AG08396 (cell line): Measurements from ENCODE around the gene RAB1B.
"Not testable (repeated sequence)": the region's sequence is repeated elsewhere in the genome, so short reads cannot be mapped to it uniquely, and the experiment has no call there.

Source experiments
- DNase-seq: peaks from one replicate; pipeline ENCODE4 v3.0.0; 2012; ENCODE audit warnings: low spot score, mixed read lengths

The RAB1B gene

GRCh38 chr11:66239998-66240780 is 28.2 kb upstream of the RAB1B start:
- no peak for DNase-seq

GRCh38 chr11:66240781-66241136 is 27.7 kb upstream of the RAB1B start:
- no peak for DNase-seq

- DNase-seq, result no peak
Observed at GRCh38 chr11:66242095-66242765, 26.2 kb upstream of the RAB1B start.

DNA sequence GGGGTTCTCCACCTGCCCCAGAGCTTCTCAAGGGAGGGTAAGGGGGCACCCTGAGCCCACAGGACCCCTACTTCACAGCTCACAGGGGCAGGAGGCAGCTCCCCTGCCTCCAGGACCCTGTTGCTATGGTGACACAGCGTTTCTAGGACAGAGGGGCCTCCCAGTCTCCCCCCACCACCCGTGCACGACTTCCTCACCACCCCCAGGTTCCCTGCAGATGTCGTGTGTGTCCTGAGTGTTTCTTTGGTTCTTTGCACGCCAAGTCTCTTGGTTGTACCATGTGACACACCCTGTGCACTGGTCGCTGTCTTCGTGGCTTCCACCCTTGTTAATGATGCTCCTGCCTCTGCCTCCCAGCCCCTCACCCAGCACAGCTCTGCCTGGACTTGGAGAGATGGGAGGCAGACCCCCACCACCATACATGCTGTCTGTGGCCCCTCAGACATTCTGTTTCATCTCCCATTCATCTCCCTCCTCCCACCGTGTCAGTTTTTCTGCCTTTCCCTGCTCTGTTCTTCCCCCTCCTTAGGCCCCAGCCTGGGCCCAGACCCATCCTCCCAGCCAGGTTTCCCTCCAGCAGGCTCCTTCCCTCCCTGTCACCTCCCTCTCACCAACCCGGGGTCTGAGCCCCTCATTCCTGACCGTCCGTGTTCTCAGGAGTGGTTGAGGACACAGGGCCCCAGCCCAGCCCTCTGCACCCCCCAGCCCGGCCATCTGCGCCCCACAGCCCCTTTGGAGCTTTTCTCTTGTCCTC is 24.5 kb upstream of the RAB1B start:
- DNase-seq, result no peak

DNA sequence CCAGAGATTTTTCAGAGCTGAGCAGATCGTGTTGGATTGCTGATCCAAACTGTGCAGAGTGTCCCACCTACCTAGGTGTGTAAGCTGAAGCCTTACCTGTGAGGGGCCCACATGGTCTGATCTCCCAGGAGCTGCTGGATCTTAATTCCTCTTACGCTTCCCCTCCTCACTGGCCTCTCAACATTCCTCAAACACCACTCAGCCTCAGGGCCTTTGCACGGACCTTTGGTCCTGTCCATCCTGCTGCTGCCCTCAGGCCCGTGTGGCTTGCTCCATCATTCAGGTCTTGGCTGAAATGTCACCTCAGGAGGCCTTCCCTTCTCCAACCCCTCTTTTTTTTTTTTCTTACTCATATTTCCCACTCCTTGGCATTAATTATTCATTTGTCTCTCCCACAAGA is 21.1 kb upstream of the RAB1B start:
- DNase-seq, result no peak

DNA sequence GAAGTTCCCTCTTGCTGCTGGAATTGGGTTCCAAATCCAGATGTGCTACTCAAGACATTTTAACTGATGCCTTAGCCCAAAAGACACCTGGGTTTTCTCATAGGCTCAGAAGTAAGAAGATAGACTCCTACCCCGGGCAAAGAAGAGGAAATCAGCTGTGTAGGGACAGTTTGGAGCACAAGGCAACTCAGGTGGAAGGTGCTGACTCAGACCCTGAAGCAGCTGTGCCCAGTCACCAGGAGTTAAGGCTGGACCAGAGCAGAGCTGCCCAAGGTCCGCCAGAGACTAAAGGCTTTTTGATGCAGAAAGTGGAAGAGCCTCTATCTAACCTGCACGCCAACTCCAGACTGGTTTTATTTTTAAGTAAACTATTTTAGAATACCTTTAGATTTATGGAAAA is 20.6 kb upstream of the RAB1B start:
- no peak for DNase-seq

- no peak for DNase-seq
Observed at GRCh38 chr11:66248903-66249302, 19.5 kb upstream of the RAB1B start.

DNA sequence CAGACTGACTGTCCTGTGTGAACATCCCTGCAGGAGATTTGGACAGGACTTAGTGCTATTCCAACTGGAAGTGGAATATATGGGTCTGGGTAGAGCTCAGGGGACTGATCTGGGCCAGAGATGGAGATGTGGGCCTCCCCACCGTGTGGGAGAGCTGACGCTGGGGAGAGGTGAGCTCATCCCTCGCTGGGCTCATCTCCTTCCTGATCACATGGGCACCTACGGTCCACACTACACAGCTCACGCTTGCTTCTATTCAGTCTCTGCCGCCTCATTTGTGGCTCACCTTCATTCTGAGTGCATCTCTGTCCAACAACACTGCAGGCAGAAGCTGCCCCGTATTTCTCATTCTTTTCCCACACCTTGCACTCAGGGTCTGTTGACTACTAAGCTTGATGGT is 16.6 kb upstream of the RAB1B start:
- no peak for DNase-seq

GRCh38 chr11:66253081-66253480 is 15.4 kb upstream of the RAB1B start:
- not testable (repeated sequence) for DNase-seq

DNA sequence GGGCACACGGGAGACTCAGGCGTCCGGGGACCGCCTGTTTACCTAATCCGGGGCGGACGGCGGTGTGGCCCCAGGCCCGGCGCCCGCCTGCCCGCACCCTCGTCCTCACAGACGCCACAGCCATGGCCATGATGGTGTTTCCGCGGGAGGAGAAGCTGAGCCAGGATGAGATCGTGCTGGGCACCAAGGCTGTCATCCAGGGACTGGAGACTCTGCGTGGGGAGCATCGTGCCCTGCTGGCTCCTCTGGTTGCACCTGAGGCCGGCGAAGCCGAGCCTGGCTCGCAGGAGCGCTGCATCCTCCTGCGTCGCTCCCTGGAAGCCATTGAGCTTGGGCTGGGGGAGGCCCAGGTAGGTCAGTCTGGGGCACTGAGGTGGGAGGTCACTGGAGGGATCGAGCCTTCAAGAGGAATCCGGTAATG is 10.0 kb upstream of the RAB1B start:
- DNase-seq, result no peak

DNA sequence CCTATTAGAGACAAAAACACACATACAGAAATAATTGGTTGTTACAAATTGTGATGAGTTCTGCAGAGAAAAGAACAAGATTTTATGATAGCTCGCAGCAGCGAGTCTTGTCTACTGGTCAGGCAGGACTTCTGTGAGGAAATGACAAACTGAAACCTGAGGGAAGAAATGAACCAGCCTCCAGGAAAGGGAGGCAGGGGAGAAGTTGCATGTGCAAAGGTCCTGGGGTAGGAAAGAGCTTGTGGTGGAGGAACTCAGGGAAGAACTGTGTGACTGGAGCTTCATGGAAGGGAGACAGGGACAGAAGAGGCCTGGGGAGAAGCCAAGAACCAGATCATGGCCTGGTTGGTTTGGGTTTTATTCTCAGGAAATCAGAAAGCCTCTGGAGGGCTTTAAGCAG is 9.2 kb upstream of the RAB1B start:
- no peak for DNase-seq

- DNase-seq, result no peak
Observed at GRCh38 chr11:66259956-66260355, 8.5 kb upstream of the RAB1B start.

- no peak for DNase-seq
Observed at GRCh38 chr11:66261578-66261977, 6.9 kb upstream of the RAB1B start.

DNA sequence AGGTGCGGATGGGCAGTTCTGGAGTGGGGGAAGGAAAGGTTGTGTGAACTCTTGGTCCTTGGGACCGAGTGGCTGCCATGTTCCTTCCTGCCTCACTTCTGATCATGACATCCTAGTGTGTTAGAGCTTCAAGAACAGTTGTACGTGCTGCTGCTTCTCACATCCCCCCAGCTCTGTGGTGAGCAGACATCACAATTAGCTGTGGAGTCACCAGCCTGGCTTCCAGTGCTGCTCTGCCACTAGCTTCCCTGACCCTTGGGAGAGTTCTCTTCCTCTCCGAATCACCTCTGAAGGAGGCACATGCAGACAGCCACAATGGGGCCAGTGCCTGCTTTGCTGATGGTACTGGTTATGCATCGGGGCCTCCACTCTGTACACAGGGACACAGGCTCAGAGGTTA is 6.2 kb upstream of the RAB1B start:
- DNase-seq, result no peak

DNA sequence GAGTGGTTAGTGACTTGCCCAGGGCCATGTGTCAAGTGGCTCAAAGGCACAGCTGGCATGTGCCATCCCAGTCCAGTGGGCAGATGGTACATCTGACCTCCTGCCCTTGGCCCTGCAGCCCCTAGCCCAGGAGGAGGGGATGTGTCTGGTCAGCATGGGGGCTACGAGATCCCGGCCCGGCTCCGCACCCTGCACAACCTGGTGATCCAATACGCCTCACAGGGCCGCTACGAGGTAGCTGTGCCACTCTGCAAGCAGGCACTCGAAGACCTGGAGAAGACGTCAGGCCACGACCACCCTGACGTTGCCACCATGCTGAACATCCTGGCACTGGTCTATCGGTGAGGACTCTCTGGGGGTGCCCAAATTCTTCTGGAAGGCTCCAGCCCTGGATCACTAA is 5.7 kb upstream of the RAB1B start:
- DNase-seq, result no peak

DNA sequence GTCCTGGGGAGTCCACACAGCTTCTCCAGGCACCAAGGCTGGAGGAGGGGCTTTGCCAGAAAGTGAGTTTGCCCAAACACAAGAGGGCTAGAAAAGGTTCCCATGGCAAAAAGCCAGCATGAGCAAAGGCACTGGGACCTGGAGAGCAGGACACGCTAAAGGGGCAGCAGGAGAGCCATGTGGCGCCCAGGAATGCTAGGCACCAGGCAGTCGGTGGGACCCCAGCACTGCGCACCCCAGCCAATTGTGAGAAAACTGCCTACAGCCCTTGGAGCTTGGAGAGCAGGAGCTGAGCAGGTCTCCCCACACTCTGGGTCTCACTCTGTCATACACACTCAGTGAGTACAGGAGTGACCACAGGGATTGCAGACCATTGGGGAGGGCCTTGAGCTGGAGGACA is 5.2 kb upstream of the RAB1B start:
- no peak for DNase-seq

GRCh38 chr11:66263785-66264184 is 4.7 kb upstream of the RAB1B start:
- no peak for DNase-seq

DNA sequence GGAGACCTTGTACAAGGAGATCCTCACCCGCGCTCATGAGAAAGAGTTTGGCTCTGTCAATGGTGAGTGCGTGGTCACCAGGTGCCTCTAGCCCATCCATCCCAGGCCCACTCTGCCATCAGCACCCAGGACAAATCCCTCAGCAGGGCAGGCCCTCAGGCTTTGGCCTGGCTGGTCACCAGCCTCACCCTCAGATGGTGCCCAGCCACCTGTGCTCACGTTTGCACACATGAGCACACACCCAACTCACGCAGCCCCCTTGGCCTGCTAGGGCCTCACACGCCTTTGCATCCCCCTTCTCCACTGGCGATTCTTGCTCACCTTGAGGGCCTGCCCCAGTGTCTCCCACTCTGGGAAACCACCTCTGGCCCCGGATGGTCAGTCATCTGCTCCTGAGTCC is 4.1 kb upstream of the RAB1B start:
- DNase-seq, result no peak

GRCh38 chr11:66264914-66265313 is 3.5 kb upstream of the RAB1B start:
- no peak for DNase-seq

- DNase-seq, result no peak
Observed at GRCh38 chr11:66265531-66266377, 2.7 kb upstream of the RAB1B start.

DNA sequence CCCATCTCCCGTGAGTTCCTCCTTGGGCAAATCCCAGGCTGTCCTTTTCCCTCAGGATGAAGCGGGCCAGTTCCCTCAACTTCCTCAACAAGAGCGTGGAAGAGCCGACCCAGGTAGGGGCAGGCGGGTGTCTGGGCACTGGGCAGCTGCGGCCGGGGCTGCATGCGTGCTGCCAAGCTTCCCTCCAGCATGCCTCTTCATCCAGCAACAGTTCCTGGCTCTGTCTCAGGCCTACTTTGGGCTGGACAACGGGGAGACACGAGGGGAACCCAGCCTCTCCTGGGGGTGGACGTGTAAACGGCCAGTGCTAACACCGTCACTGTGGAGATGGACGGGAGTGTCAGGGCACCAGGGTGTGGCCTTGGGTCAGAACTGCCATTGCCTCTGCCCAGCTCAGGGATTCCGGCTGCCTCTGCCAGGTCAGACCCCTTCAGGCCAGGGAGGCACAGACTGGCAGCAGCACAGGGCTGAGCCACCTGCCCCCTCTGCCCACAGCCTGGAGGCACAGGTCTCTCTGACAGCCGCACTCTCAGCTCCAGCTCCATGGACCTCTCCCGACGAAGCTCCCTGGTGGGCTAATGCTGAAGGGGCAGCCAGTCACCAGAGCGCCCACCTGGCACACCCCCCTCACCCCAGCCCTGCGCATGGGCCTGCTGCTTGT is 1.9 kb upstream of the RAB1B start:
- no peak for DNase-seq

- DNase-seq, result no peak
Observed at GRCh38 chr11:66267039-66267378, 1.4 kb upstream of the RAB1B start.
